VCaP (cell line): Measurements from ENCODE around the gene MDH2.
"Not testable (repeated sequence)": the region's sequence is repeated elsewhere in the genome, so short reads cannot be mapped to it uniquely, and the experiment has no call there.

Experiments
- H3K27ac ChIP-seq: fragments of 450-650 bp; 2 replicates; pipeline ENCODE4 v1.5.1; 2017
- CTCF ChIP-seq: fragments of 450-650 bp; conservative IDR thresholded peaks from 2 replicates; pipeline ENCODE4 v1.5.1; 2017; ENCODE audit warnings: mild to moderate bottlenecking, moderate library complexity

MDH2 gene

DNA sequence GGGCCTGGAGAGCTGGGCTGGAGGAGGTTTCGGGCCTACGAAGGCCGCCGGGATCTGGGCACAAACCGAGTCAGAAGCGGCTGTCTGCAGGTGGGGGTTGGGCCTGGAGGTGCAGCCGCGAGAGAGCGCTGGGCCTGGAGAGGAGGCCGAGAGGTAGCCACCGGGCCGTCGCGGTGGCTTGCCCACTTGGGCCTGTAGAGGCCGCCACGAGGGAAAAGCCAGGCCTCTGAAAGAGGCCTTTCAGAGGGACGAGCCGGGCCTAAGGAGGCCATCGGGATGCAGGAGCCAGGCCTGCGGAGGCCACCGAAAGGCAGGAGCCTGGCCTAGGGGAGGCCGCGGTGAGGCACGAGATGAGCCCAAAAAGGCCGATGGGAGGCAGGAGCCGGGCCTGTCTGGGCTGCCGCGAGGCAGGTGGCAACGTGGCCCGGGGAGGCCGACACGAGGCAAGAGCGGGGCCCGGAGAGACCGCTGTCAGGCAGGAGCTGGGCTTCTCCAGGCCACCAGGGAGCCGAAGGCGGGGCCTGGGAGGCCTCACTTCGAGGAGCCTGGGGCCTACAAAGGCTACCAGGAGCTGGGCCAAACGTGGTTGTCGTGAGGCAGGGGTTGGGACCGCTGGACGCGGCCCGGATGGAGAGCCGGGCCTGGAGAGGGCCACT lies 25.6 kb downstream of the MDH2 start:
- no peak for TF ChIP-seq CTCF

GRCh38 chr7:76074306-76074971 lies 26.5 kb downstream of the MDH2 start:
- H3K27ac ChIP-seq: no peak overlapping the region
- no peak for TF ChIP-seq CTCF

More for the DNA sequence above, 25.6 kb downstream of the MDH2 start:
- no peak overlapping the region for H3K27ac ChIP-seq

- H3K27ac ChIP-seq: no peak overlapping the region
- no peak for TF ChIP-seq CTCF
Measured at GRCh38 chr7:76074972-76075370, 27.1 kb downstream of the MDH2 start.

GRCh38 chr7:76076995-76077394 lies 29.1 kb downstream of the MDH2 start:
- peak overlapping the region; percentile 47 for H3K27ac ChIP-seq
- TF ChIP-seq CTCF: no peak

DNA sequence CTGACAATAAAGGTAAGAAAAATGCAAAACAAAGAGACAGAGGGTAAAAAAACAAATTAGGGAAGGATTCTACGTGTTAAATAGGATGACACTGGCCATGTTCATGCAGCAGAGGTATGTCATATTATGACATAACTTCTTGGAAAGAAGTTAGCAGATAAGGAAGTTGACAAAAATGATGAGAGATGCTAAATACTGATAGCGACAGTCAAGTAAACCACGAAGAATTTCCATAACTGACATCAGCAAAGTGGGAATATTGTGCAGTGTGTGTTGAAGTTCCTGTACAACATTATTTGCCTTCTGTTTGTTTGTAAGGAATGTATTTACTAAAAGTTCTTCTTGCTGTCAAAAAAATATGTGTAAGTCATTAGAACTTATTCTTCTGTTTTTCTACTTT lies 29.5 kb downstream of the MDH2 start:
- H3K27ac ChIP-seq: peak overlapping the region; percentile 47
- no peak for TF ChIP-seq CTCF

DNA sequence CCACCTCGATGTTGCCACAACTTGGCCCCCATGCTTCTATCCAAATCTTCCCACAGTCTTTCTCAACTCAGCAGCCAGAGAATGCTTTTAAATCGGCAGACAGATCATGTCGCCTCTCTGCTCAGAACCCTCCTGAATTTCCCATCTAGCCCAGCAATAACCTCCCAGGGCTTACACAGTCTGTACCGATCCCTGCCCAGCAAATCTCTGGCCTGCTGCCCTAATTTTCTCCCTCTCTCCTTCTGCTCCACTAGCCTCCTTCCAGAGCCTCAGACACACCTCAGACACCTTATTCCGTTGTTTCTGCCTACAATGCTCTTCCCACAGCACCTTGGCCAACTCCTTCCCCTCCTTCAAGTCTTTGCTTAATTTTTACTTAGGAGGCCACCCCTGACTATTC lies 32.3 kb downstream of the MDH2 start:
- no peak overlapping the region for H3K27ac ChIP-seq
- no peak for TF ChIP-seq CTCF

DNA sequence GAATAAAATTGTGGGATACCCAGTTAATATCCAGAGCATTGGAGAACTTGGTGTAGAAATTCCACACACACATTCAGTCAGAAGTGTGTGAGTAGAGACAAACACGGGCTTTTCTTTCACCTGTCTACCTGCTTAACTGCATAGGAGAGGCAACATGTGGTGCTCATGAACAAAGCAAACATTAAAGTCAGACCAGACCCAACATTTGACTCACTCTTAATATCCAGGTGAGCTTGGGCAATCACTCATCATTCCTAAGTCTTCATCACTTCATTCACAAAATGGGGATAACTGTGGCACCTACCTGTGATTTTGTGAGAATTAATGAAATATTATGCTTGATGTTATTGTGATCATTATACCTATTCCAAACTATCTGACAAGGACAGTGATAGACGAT lies 36.2 kb downstream of the MDH2 start:
- H3K27ac ChIP-seq: not testable (repeated sequence)

DNA sequence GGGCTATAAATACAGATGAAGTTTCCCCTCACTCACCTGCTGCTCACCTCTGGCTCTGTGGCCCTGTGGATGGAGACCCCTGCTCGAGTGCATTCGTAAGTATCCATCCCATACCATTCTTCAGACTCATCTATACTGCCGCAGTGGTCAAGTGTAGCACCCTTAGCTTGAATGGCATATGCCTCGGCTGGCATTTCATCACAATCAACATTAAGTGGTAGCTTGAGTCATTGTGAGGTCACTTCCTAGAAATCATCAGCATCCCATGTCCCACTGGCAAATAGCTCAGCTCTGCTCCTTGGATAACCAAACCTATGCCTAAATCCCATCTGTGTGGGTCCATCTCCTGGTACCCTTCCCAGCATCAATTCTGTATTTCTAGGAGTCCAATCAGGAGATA lies 38.2 kb downstream of the MDH2 start:
- H3K27ac ChIP-seq: no peak overlapping the region
- TF ChIP-seq CTCF: no peak

- H3K27ac ChIP-seq: not testable (repeated sequence)
Measured at GRCh38 chr7:76087362-76087791, 39.5 kb downstream of the MDH2 start.
